Sciatic nerve (tissue), 1 donor: ENCODE results near the gene PKNOX2. TPM values are rescaled to one million over a fixed set of nuclear protein-coding genes. Genes with fewer than 3 reads are reported as not detected.

Experiments
- total RNA-seq: library from RNA; stranded (reverse); fragmentation: NEBNext Ultra II Directional; extraction: Animal tissue kit (Norgen Biotek cat#: 25700); gene quantifications from one replicate; pipeline ENCODE4 v1.2.1, GENCODE V29; 2021
- donor health status: DM: no; HTN: no; CAD: no.

Gene PKNOX2
- total RNA-seq, 1 donor from 2014 or later: 17.3 TPM

Other genes with a start within 250 kb of the PKNOX2 start
- not detected for gene HEPN1, start 245.5 kb upstream of the PKNOX2 start, total RNA-seq
- gene HEPACAM, start 228.7 kb upstream of the PKNOX2 start, total RNA-seq: 16.5 TPM
- gene CCDC15, start 210.5 kb upstream of the PKNOX2 start, total RNA-seq: 2.8 TPM
- gene SLC37A2, start 101.4 kb upstream of the PKNOX2 start, total RNA-seq: 12.7 TPM
- 15.2 TPM for gene TMEM218, start 53.1 kb upstream of the PKNOX2 start, total RNA-seq